Liver (tissue), 3 donors: ENCODE measurements around the gene SCUBE1.

Experiments
- ATF3 ChIP-seq: IDR thresholded peaks from 2 replicates; pipeline ENCODE4 v1.6.1; 2016; ENCODE audit warnings: antibody characterized with exemption
- EGR1 ChIP-seq, 2 donors: IDR thresholded peaks; 2 replicates each; pipeline ENCODE4 v1.6.1; 2016 to 2018; ENCODE audit warnings: antibody characterized with exemption in 2 of 2, low read depth in 2 of 2
- GABPA ChIP-seq, 2 donors: IDR thresholded peaks in 1 of 2; conservative IDR thresholded peaks in 1 of 2; 2 replicates each; pipeline ENCODE4 v1.6.1; 2016; ENCODE audit warnings: antibody characterized with exemption in 2 of 2, mild to moderate bottlenecking in 1 of 2, moderate library complexity in 1 of 2
- HNF4A ChIP-seq, 2 donors: conservative IDR thresholded peaks; 2 replicates each; pipeline ENCODE4 v1.6.1; 2016; ENCODE audit warnings: antibody characterized with exemption in 2 of 2, mild to moderate bottlenecking in 2 of 2
- HNF4G ChIP-seq: IDR thresholded peaks from 2 replicates; pipeline ENCODE4 v1.6.1; 2016; ENCODE audit warnings: antibody characterized with exemption
- JUND ChIP-seq, 2 donors: IDR thresholded peaks; 2 replicates each; pipeline ENCODE4 v1.6.1; 2016; ENCODE audit warnings: antibody characterized with exemption in 2 of 2
- MAX ChIP-seq: IDR thresholded peaks from 2 replicates; pipeline ENCODE4 v1.6.1; 2016; ENCODE audit warnings: antibody characterized with exemption
- RAD21 ChIP-seq, 2 donors: IDR thresholded peaks; 2 replicates each; pipeline ENCODE4 v1.6.1; 2016; ENCODE audit warnings: antibody characterized with exemption in 2 of 2, mild to moderate bottlenecking in 2 of 2
- REST ChIP-seq: IDR thresholded peaks from 2 replicates; pipeline ENCODE4 v1.6.1; 2016; ENCODE audit warnings: antibody characterized with exemption, mild to moderate bottlenecking
- SP1 ChIP-seq: IDR thresholded peaks from 2 replicates; pipeline ENCODE4 v1.6.1; 2018; ENCODE audit warnings: antibody characterized with exemption, mild to moderate bottlenecking
- TAF1 ChIP-seq: conservative IDR thresholded peaks from 2 replicates; pipeline ENCODE4 v1.6.1; 2016; ENCODE audit warnings: antibody characterized with exemption, mild to moderate bottlenecking
- YY1 ChIP-seq: IDR thresholded peaks from 2 replicates; pipeline ENCODE4 v1.6.1; 2016; ENCODE audit warnings: antibody characterized with exemption, mild to moderate bottlenecking
- TF ChIP-seq, protein P1 (sequence below): fragments of 150-350 bp; IDR thresholded peaks from 2 replicates; pipeline ENCODE4 v1.5.1; 2017; ENCODE audit warnings: improper control_type of control experiment, low read depth, low read length; ENCODE audit not compliant: missing input control
- TF ChIP-seq, protein P2 (sequence below): IDR thresholded peaks from 2 replicates; pipeline ENCODE4 v1.6.1; 2016; ENCODE audit warnings: antibody characterized with exemption
- donor health status: healthy.
- donor health status: healthy.

GRCh38 chr22:43222987-43223386, 120.2 kb downstream of the SCUBE1 start:
- TF ChIP-seq, protein P1, sequence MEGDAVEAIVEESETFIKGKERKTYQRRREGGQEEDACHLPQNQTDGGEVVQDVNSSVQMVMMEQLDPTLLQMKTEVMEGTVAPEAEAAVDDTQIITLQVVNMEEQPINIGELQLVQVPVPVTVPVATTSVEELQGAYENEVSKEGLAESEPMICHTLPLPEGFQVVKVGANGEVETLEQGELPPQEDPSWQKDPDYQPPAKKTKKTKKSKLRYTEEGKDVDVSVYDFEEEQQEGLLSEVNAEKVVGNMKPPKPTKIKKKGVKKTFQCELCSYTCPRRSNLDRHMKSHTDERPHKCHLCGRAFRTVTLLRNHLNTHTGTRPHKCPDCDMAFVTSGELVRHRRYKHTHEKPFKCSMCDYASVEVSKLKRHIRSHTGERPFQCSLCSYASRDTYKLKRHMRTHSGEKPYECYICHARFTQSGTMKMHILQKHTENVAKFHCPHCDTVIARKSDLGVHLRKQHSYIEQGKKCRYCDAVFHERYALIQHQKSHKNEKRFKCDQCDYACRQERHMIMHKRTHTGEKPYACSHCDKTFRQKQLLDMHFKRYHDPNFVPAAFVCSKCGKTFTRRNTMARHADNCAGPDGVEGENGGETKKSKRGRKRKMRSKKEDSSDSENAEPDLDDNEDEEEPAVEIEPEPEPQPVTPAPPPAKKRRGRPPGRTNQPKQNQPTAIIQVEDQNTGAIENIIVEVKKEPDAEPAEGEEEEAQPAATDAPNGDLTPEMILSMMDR = no peak
- TF ChIP-seq ATF3 (no peak), MAX (no peak), REST (no peak), SP1 (no peak), EGR1 (IDR thresholded peaks at IDR 0.05; ENCODE audit: low read depth in 2 of 2) (no peak), RAD21 (IDR thresholded peaks at IDR 0.05) (no peak), HNF4G (no peak), GABPA (IDR thresholded peaks at IDR 0.05 in 1 of 2, conservative IDR thresholded peaks at IDR 0.05 in 1 of 2) (no peak), HNF4A (conservative IDR thresholded peaks at IDR 0.05) (no peak), TAF1 (no peak), YY1 (no peak), JUND (IDR thresholded peaks at IDR 0.05) (no peak)
- TF ChIP-seq, protein P2, sequence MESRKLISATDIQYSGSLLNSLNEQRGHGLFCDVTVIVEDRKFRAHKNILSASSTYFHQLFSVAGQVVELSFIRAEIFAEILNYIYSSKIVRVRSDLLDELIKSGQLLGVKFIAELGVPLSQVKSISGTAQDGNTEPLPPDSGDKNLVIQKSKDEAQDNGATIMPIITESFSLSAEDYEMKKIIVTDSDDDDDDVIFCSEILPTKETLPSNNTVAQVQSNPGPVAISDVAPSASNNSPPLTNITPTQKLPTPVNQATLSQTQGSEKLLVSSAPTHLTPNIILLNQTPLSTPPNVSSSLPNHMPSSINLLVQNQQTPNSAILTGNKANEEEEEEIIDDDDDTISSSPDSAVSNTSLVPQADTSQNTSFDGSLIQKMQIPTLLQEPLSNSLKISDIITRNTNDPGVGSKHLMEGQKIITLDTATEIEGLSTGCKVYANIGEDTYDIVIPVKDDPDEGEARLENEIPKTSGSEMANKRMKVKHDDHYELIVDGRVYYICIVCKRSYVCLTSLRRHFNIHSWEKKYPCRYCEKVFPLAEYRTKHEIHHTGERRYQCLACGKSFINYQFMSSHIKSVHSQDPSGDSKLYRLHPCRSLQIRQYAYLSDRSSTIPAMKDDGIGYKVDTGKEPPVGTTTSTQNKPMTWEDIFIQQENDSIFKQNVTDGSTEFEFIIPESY = no peak
